NCI-H1436 (cell line): ENCODE data around the gene NRN1.
"Not testable (repeated sequence)": the region's sequence is repeated elsewhere in the genome, so short reads cannot be mapped to it uniquely, and the experiment has no call there.

Experiments
- DNase-seq: peaks from one replicate; lab custom pipeline; 2025; lab: John Stamatoyannopoulos, UW

NRN1 gene

DNA sequence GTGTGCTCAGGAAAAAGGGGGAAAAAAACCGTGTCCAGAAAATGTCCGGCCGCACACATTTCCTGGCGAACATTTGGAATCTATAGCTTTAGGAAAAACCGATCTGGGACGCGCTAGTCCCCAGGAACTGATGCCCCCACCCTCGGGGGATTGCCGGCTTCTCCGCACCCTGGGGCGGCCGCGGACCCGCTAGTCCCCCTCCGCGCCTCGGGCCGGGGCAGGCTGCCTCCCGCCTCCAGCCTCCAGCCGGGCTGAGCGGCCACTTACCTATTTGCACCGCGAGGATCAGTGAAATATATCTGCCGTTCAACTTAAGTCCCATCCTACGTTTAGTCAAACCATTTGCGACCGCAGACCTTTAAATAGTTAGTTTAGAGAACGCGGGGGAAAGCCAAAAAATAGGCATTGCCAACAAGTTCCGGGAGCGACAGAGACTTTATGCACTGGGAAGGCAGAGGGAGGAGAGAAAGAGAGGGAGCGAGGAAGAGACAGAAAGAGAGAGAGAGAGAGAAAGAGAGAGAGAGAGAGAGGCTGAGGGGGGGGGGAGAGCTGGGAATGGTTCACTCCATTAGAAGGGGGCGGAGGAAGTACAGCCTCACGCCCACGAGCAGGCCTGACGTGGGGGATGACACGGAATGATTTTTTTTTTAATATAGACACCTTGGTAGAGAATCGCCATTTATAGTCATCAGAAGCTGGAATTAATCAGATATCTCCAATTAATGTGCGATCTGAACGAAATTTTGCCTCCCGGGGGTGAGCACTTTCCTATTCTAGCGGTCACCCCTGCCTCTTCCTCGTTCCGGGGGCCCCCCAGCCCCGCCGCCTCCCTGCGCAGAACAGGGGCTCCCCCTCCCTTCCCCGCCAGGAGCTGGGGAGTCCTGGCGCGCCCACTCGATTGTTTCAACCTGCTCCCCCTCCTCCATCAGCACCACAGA lies at the start of gene NRN1:
NRN1 (minus strand) TSS at position 498 of the 938 bp plus-strand sequence; CDS start at position 322, 176 bp downstream.
- DNase-seq = no peak

GRCh38 chr6:6052216-6052615 lies 45.5 kb upstream of the NRN1 start:
- no peak for DNase-seq

- no peak for DNase-seq
Measured at GRCh38 chr6:6046716-6047115, 40.0 kb upstream of the NRN1 start.

- DNase-seq = no peak
Measured at GRCh38 chr6:6039946-6040509, 33.3 kb upstream of the NRN1 start.

DNA sequence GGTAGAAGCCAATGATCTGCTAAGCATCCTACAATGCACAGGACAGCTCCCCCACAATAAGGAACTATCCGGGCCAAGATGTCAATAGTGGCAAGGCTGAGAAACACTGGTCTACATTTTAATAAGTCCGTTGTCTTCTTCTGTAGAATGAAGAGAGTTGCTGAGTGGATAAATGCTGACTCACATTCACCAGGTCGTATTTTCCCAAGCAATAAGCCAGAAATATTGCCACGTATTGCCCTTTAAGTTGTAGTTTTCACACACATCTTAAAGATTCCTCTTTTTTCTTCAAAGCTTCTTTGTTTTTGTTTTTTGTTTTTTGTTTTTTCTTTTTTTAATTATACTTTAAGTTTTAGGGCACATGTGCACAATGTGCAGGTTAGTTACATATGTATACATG lies 30.5 kb upstream of the NRN1 start:
- no peak for DNase-seq

DNA sequence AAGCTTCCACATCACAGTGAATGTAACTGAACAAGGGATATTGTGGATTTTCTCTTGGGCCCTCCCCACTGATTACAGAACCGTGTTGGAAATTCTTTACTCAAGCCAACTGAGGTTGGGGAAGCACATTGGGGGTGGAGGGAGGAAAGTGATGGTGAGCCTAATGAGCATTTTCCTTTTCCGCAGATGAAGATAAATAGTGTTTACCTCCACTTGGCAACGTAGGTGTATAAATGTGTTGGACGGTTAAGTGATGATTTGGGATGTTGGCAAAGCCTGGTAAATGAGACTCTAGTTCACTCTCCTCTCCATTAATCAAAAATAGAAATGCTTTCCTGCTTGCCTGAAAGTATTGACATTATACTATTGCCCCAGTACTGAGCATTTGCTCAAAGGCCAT lies 27.1 kb upstream of the NRN1 start:
- DNase-seq = no peak

DNA sequence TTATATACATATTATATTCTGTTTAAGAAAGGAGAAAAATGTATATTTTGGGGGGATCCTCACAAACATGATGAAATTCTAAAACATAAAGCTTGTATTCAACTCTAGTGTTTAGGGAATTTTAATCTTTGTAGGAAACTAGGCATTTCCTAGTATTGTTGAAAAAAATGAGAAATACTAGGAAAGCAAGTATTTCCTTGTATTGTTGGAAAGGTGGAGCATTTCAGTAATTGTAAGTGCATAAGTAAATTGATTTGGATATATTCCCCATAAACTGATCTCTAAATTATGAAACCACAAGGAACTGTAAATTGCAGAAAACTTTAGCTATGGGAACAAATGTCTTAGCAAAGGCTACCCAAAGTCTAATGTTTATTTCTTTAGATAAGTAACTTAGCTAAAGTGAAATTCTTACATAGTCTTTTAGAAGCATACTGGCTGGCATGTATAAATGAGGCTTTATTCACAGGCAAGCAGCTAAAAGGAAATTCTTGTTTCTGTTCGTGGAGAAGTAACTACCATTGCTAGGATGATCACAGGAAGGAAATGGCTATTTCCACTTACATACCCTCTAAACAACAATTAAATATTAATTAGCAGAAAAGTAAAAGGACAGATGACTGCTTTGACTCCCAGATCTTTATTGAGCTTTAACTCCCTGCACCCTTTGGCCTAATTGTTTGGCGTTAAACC lies 19.9 kb upstream of the NRN1 start:
- DNase-seq = no peak

DNA sequence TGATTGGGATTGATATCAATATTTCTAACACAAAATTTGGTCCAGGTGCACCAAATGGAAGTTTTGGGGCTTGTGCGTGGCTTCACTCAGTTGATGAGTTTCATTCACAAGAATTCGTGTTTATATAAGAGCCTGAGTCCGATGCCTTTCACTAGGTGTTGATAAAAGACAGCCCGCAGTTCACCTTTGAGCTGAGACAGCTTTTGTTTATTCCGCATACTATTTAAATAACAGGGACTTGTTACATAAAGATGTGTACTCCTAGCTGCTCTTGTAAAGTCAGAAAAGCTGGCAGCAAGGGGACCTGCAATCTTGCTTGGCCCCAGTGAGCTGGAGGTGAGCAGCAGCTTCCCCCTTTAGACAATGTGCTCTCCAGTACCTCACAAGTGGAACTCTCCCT lies 19.0 kb upstream of the NRN1 start:
- no peak for DNase-seq

- no peak for DNase-seq
Measured at GRCh38 chr6:6024220-6024619, 17.5 kb upstream of the NRN1 start.

- DNase-seq = not testable (repeated sequence)
Measured at GRCh38 chr6:6022841-6023240, 16.1 kb upstream of the NRN1 start.

DNA sequence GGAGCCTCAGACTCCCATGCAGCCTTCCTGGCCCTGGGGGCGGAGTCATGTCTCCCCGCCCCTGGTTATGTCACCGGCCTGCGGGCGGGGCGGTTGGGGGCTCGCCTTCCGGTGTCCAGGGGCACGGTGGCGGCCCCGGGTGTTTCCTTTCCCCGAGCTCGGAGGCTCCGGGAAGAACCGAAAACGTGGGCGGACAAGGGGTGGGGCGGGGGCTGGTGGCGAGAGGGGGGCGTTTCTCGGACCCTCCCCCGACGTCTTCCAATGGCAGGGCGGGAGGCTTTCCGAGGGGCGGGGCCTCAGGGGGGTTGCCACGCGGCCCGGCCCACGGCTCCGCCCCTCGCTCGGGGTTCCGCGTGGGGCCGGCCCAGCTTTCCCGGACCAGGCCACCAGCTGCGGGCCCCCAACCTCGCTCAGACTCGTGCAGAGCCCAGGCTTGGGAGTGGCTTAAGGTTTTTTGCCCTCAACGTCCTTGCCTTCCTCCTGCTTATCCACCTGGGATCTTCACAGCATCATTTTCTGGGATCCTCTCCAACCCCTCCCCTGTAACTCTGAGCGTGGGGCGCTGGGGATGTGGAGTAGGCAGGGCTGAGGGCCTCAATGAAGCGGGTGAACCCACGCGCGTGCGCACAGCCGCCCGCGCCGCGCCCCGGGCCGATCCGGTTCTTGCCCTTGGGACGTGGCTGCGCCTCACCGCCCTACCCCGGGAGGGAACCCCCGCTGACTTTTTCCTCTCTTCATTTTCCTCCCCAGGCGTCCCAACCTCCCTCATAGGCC lies 2.1 kb upstream of the NRN1 start:
- peak; percentile 86 for DNase-seq

DNA sequence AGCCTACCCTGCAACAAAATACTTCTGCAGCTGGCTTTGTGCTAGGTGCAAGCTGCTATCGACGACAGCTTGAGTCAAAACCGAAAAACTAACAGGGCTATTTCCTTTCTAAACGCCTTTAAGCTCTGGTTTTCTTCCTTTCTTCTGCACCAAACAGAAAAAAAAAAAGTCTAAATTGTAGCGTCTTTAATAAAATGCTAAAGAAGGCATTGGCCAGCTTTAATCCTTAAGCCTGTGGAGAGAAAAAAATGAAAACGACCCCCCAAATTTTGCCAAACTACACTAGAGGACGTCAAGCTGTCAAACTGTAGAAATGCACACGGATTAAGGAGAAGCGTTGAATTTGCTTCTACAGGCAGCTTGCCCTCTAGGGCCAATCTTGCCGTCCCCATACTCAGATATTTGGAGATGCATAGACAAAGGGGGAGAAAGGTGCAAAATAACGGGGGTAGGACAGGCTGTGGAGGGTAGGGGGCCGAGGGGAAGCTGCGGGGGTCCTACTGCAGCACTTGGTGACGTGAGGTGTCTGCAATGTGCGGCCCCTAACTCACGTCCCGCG lies 1.4 kb upstream of the NRN1 start:
- DNase-seq = no peak

DNA sequence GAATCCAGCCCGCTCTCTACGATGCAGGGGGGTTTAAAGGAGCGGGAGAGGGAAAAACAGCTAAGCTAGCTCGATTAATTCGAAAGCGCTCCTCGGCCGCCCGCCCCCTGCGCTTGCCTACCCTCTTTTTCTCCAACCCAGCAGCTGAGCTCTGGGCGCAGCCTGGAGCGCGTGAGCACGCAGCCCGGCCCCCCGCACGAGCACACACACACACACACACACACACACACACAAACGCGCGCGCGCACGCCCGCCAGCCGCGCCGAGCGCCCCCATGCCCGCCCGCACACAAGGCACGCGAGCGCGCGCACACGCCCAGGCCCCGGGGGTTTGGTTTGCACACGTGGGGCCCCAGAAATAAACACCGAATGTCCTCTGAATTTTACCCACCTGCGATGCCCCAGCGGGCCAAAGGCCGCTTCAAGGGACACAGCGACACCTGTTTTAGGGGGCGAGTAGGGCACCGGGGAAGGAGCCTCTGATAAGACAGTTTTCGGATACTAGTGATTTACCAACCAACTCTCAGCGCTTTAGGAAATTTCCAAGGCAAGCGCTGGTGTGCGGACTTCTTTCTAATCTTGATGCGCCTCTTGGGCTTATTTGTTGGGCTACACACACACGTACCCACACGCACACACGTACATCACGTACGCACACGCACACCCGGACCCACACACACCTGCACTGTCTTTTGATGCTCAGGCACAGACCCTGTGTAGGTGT lies 802 bp upstream of the NRN1 start:
- DNase-seq = peak; percentile 68

GRCh38 chr6:6006006-6006427 lies 708 bp downstream of the NRN1 start:
- no peak for DNase-seq

GRCh38 chr6:6005051-6006005 lies 1.4 kb downstream of the NRN1 start:
- DNase-seq = no peak

DNA sequence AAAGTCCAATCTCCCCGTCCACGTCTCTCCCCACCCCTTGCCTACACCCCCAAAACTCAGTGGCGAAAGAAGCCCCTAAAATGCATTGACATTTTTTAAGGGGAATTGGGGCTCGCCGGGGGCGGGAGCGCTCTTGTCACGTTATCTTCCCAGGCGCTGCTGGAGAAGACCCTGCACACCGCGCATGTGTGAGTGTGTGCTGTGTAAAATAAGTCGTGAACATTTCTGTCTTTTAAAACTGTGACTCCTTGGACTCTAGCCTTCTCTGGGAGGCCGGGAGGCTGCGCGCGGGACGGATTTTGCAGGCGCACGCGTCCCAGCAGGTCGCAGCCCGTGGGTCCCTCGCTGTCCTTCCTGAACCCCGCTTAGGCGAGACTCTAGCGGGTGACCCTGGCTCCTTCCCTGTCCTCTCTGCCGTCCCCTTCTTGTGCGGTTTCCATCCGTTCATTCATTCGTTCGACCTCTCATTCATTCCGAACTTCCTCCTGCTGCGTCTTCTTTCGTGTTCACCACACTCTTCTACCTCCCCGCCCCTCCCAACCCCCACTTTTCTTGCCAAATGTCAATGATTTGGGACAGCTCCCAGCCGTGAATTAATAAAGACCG lies 2.2 kb downstream of the NRN1 start:
- DNase-seq = no peak

- DNase-seq = no peak
Measured at GRCh38 chr6:6003621-6004366, 2.9 kb downstream of the NRN1 start.

DNA sequence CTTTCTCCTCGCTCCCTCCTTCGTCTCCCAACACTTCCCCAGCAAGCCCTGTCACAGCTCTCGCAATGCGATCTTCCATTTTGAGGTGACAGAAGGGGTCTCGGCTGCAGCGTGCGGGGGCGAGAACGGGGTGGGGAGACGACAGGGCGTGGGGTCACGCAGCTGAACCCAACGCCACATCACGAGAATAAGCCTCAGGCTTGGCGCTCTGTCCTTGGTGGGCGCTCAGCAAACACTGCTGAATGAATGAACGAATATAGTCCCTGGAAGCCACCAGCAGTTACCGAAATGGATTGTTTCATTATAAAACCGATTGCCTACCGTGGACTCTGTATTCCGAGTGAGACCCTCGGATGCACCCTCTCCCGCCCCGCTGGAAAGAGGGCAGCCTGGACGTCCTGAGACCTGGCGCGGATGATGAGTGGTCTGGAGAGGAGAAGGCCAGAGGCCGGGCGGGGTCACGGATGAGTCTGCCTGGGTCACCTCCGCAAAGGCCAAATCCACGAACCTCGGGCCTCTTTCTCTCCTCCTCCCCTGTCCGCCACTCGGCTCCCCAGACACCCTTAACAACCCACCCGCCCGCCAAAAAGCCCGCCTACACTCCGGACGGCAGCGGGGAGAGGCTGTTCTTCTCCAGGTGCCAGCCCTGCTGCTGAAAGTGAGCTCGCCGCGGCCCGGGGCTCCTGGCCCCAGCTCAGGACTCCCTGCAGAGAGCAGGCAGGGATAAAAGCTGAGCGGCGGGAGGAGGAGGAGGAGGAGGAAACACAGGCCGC lies 3.7 kb downstream of the NRN1 start:
- DNase-seq = no peak
